Measurements from ENCODE around the gene VEGFA.

VEGFA gene

GRCh38 chr6:43747784-43748183 lies 22.2 kb upstream of the VEGFA start:
- Histone ChIP-seq H3K4me1 (ENCODE audit: control insufficient read depth, low read depth, low read length) (peaks cover 5% of the 10 kb centered on the region), H4K8ac (ENCODE audit: low read depth, low read length) (no peak overlapping the region), H3K9ac (ENCODE audit: low read length) (no peak overlapping the region), H3K4me3 (ENCODE audit: low read length) (no peak overlapping the region), H3K36me3 (ENCODE audit: control insufficient read depth, insufficient read depth, low read length) (no peaks in the 10 kb centered on the region), H3K56ac (ENCODE audit: low read length) (no peak overlapping the region), H3K23ac (ENCODE audit: low read length) (no peak overlapping the region), H4K5ac (ENCODE audit: low read length) (no peak overlapping the region), H2BK120ac (ENCODE audit: low read depth, low read length) (no peak overlapping the region), H3K27me3 (ENCODE audit: insufficient read depth, low read length, poor library complexity) (no peaks in the 10 kb centered on the region), H3K4ac (ENCODE audit: low read depth, low read length) (no peak overlapping the region), H3K4me2 (ENCODE audit: low read length) (no peak overlapping the region), H2BK15ac (replicated peaks; ENCODE audit: low read depth) (no peak overlapping the region), H3K27ac (ENCODE audit: low read depth, low read length) (no peak overlapping the region), H3K18ac (ENCODE audit: low read length) (no peak overlapping the region), H3K79me1 (ENCODE audit: low read length) (no peaks in the 10 kb centered on the region), H2AK5ac (ENCODE audit: low read length) (no peak overlapping the region), H2BK5ac (ENCODE audit: low read length) (no peak overlapping the region), H3K79me2 (ENCODE audit: control insufficient read depth, insufficient read depth, low read length) (no peaks in the 10 kb centered on the region)
- no CpG with 5 or more reads among the region's 4 CpGs for WGBS (ENCODE audit: extremely low coverage, insufficient coverage, low lambda C conversion rate)
- DNase-seq = no peak

- no peak overlapping the region for H3K18ac ChIP-seq (ENCODE audit: low read length)
- no peak overlapping the region for H2AK5ac ChIP-seq (ENCODE audit: low read length)
- no peak overlapping the region for H3K4me2 ChIP-seq (ENCODE audit: low read length)
- no peak overlapping the region for H2BK120ac ChIP-seq (ENCODE audit: low read depth, low read length)
- no peak overlapping the region for H3K4me3 ChIP-seq (ENCODE audit: low read length)
- no peaks in the 10 kb centered on the region for H3K36me3 ChIP-seq (ENCODE audit: control insufficient read depth, insufficient read depth, low read length)
- H3K27ac ChIP-seq (ENCODE audit: low read depth, low read length) = no peak overlapping the region
- no peaks in the 10 kb centered on the region for H3K27me3 ChIP-seq (ENCODE audit: insufficient read depth, low read length, poor library complexity)
- no peak overlapping the region for H3K9ac ChIP-seq (ENCODE audit: low read length)
- H3K4ac ChIP-seq (ENCODE audit: low read depth, low read length) = no peak overlapping the region
- H3K79me1 ChIP-seq (ENCODE audit: low read length) = no peaks in the 10 kb centered on the region
- H2BK5ac ChIP-seq (ENCODE audit: low read length) = no peak overlapping the region
- H3K56ac ChIP-seq (ENCODE audit: low read length) = no peak overlapping the region
- no peak overlapping the region for H2BK15ac ChIP-seq (replicated peaks; ENCODE audit: low read depth)
- no peak overlapping the region for H4K5ac ChIP-seq (ENCODE audit: low read length)
- WGBS (ENCODE audit: extremely low coverage, insufficient coverage, low lambda C conversion rate) = no CpG with 5 or more reads among the region's 2 CpGs
- no peak for DNase-seq
- H3K79me2 ChIP-seq (ENCODE audit: control insufficient read depth, insufficient read depth, low read length) = no peaks in the 10 kb centered on the region
- peaks cover 5% of the 10 kb centered on the region for H3K4me1 ChIP-seq (ENCODE audit: control insufficient read depth, low read depth, low read length)
- H3K23ac ChIP-seq (ENCODE audit: low read length) = no peak overlapping the region
- no peak overlapping the region for H4K8ac ChIP-seq (ENCODE audit: low read depth, low read length)
Observed at GRCh38 chr6:43748765-43749164, 21.2 kb upstream of the VEGFA start.

GRCh38 chr6:43749461-43749860 lies 20.6 kb upstream of the VEGFA start:
- Histone ChIP-seq H3K56ac (ENCODE audit: low read length) (no peak overlapping the region), H2AK5ac (ENCODE audit: low read length) (no peak overlapping the region), H3K4me3 (ENCODE audit: low read length) (no peak overlapping the region), H3K27me3 (ENCODE audit: insufficient read depth, low read length, poor library complexity) (no peaks in the 10 kb centered on the region), H3K79me2 (ENCODE audit: control insufficient read depth, insufficient read depth, low read length) (no peaks in the 10 kb centered on the region), H4K8ac (ENCODE audit: low read depth, low read length) (no peak overlapping the region), H3K4me2 (ENCODE audit: low read length) (no peak overlapping the region), H3K79me1 (ENCODE audit: low read length) (no peaks in the 10 kb centered on the region), H2BK5ac (ENCODE audit: low read length) (no peak overlapping the region), H2BK15ac (replicated peaks; ENCODE audit: low read depth) (no peak overlapping the region), H3K23ac (ENCODE audit: low read length) (no peak overlapping the region), H3K27ac (ENCODE audit: low read depth, low read length) (no peak overlapping the region), H3K36me3 (ENCODE audit: control insufficient read depth, insufficient read depth, low read length) (no peaks in the 10 kb centered on the region), H4K5ac (ENCODE audit: low read length) (no peak overlapping the region), H3K4ac (ENCODE audit: low read depth, low read length) (no peak overlapping the region), H3K18ac (ENCODE audit: low read length) (no peak overlapping the region), H3K9ac (ENCODE audit: low read length) (no peak overlapping the region), H2BK120ac (ENCODE audit: low read depth, low read length) (no peak overlapping the region), H3K4me1 (ENCODE audit: control insufficient read depth, low read depth, low read length) (peaks cover 3% of the 10 kb centered on the region)
- WGBS (ENCODE audit: extremely low coverage, insufficient coverage, low lambda C conversion rate) = no CpG with 5 or more reads among the region's 2 CpGs
- no peak for DNase-seq

GRCh38 chr6:43750622-43751021 lies 19.4 kb upstream of the VEGFA start:
- Histone ChIP-seq H3K4me2 (ENCODE audit: low read length) (no peak overlapping the region), H3K9ac (ENCODE audit: low read length) (no peak overlapping the region), H4K8ac (ENCODE audit: low read depth, low read length) (no peak overlapping the region), H3K23ac (ENCODE audit: low read length) (no peak overlapping the region), H3K18ac (ENCODE audit: low read length) (no peak overlapping the region), H2BK5ac (ENCODE audit: low read length) (no peak overlapping the region), H3K27me3 (ENCODE audit: insufficient read depth, low read length, poor library complexity) (no peaks in the 10 kb centered on the region), H2BK120ac (ENCODE audit: low read depth, low read length) (no peak overlapping the region), H3K27ac (ENCODE audit: low read depth, low read length) (no peak overlapping the region), H2AK5ac (ENCODE audit: low read length) (no peak overlapping the region), H3K4me3 (ENCODE audit: low read length) (no peak overlapping the region), H3K36me3 (ENCODE audit: control insufficient read depth, insufficient read depth, low read length) (no peaks in the 10 kb centered on the region), H3K79me1 (ENCODE audit: low read length) (no peaks in the 10 kb centered on the region), H3K56ac (ENCODE audit: low read length) (no peak overlapping the region), H3K4me1 (ENCODE audit: control insufficient read depth, low read depth, low read length) (no peaks in the 10 kb centered on the region), H3K79me2 (ENCODE audit: control insufficient read depth, insufficient read depth, low read length) (no peaks in the 10 kb centered on the region), H2BK15ac (replicated peaks; ENCODE audit: low read depth) (no peak overlapping the region), H3K4ac (ENCODE audit: low read depth, low read length) (no peak overlapping the region), H4K5ac (ENCODE audit: low read length) (no peak overlapping the region)
- WGBS (ENCODE audit: extremely low coverage, insufficient coverage, low lambda C conversion rate) = no CpG with 5 or more reads among the region's 3 CpGs
- no peak for DNase-seq

- Histone ChIP-seq H3K79me1 (ENCODE audit: low read length) (no peaks in the 10 kb centered on the region), H3K4me2 (ENCODE audit: low read length) (no peak overlapping the region), H3K27ac (ENCODE audit: low read depth, low read length) (no peak overlapping the region), H2BK120ac (ENCODE audit: low read depth, low read length) (no peak overlapping the region), H3K4ac (ENCODE audit: low read depth, low read length) (no peak overlapping the region), H3K27me3 (ENCODE audit: insufficient read depth, low read length, poor library complexity) (no peaks in the 10 kb centered on the region), H3K79me2 (ENCODE audit: control insufficient read depth, insufficient read depth, low read length) (no peaks in the 10 kb centered on the region), H3K56ac (ENCODE audit: low read length) (no peak overlapping the region), H3K4me1 (ENCODE audit: control insufficient read depth, low read depth, low read length) (no peaks in the 10 kb centered on the region), H4K5ac (ENCODE audit: low read length) (no peak overlapping the region), H2AK5ac (ENCODE audit: low read length) (no peak overlapping the region), H4K8ac (ENCODE audit: low read depth, low read length) (no peak overlapping the region), H3K36me3 (ENCODE audit: control insufficient read depth, insufficient read depth, low read length) (no peaks in the 10 kb centered on the region), H3K18ac (ENCODE audit: low read length) (no peak overlapping the region), H2BK15ac (replicated peaks; ENCODE audit: low read depth) (no peak overlapping the region), H3K4me3 (ENCODE audit: low read length) (no peak overlapping the region), H3K9ac (ENCODE audit: low read length) (no peak overlapping the region), H2BK5ac (ENCODE audit: low read length) (no peak overlapping the region), H3K23ac (ENCODE audit: low read length) (no peak overlapping the region)
- 100% methylated on average over 1 of the region's 3 CpGs for WGBS (ENCODE audit: extremely low coverage, insufficient coverage, low lambda C conversion rate)
- no peak for DNase-seq
Observed at GRCh38 chr6:43753570-43754183, 16.3 kb upstream of the VEGFA start.

DNA sequence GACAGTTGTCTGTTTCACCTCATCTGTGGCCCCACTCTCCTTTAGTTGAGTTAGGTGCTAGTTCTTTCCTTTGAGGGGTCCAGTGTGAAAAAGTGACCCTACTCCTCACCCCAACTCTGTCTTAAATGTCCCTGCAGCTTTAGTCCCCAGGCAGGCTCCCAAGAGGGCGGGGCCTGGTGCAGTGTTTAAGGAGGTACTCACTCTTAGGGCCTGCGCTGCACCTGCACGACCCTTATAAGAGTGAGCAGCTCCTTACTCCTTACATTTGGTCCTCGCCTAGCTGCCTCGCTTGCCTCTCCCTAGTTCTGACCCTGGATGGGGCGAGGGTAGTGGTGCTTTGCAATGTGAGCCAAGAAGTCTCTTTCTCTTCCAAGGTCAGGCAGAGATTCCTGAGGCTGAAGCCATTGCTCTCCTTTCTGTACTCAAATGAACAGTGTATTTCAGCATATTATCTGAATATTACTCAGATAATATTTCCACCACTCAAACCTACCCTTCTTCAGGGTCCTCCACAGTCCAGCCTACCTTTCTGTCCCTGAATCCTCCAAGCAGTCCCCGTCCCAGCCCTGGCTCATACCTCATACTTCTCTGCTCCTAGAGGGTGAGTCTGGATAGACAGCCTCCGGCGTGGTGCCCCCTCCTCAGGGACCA lies 11.9 kb upstream of the VEGFA start:
- no peaks in the 10 kb centered on the region for H3K79me2 ChIP-seq (ENCODE audit: control insufficient read depth, insufficient read depth, low read length)

More for the DNA sequence above, 11.9 kb upstream of the VEGFA start:
- Histone ChIP-seq H3K79me1 (ENCODE audit: low read length) (no peaks in the 10 kb centered on the region), H3K23ac (ENCODE audit: low read length) (no peak overlapping the region), H3K36me3 (ENCODE audit: control insufficient read depth, insufficient read depth, low read length) (no peaks in the 10 kb centered on the region), H3K4ac (ENCODE audit: low read depth, low read length) (no peak overlapping the region), H3K27ac (ENCODE audit: low read depth, low read length) (no peak overlapping the region), H3K27me3 (ENCODE audit: insufficient read depth, low read length, poor library complexity) (no peaks in the 10 kb centered on the region), H3K4me1 (ENCODE audit: control insufficient read depth, low read depth, low read length) (no peaks in the 10 kb centered on the region), H4K8ac (ENCODE audit: low read depth, low read length) (no peak overlapping the region), H3K18ac (ENCODE audit: low read length) (no peak overlapping the region), H2BK5ac (ENCODE audit: low read length) (no peak overlapping the region), H3K4me3 (ENCODE audit: low read length) (no peak overlapping the region), H2BK15ac (replicated peaks; ENCODE audit: low read depth) (no peak overlapping the region), H3K4me2 (ENCODE audit: low read length) (no peak overlapping the region), H4K5ac (ENCODE audit: low read length) (no peak overlapping the region), H2BK120ac (ENCODE audit: low read depth, low read length) (no peak overlapping the region), H3K9ac (ENCODE audit: low read length) (no peak overlapping the region), H2AK5ac (ENCODE audit: low read length) (no peak overlapping the region), H3K56ac (ENCODE audit: low read length) (peak overlapping the region; percentile 17)
- no peak for DNase-seq
- no CpG with 5 or more reads among the region's 9 CpGs for WGBS (ENCODE audit: extremely low coverage, insufficient coverage, low lambda C conversion rate)

All from mesendoderm (in vitro differentiated cells).